Measurements from ENCODE around the gene ST8SIA2. TPM values are rescaled to one million over a fixed set of nuclear protein-coding genes. Genes with fewer than 3 reads are reported as not detected.

Gene ST8SIA2
- total and polyA plus RNA-seq, 2 experiments from 2014 or later, result 0.87 to 1.1 TPM

- WGBS (ENCODE audit: low lambda C conversion rate, missing lambda C conversion rate), result 87% methylated on average over 3 of the region's 3 CpGs
- H3K9me2 ChIP-seq (replicated peaks; ENCODE audit: insufficient read depth), result no peaks in the 10 kb centered on the region
- H3K4me1 ChIP-seq (ENCODE audit: insufficient read depth), result no peaks in the 10 kb centered on the region
- H3K4me3 ChIP-seq, result no peak overlapping the region
- H3K79me2 ChIP-seq, result no peaks in the 10 kb centered on the region
- no peak for TF ChIP-seq EZH2 (IDR thresholded peaks at IDR 0.05; ENCODE audit: borderline replicate concordance)
- no peaks in the 10 kb centered on the region for H4K20me1 ChIP-seq (ENCODE audit: insufficient read depth, poor library complexity, severe bottlenecking)
- no peak overlapping the region for H2AFZ ChIP-seq
- no peak overlapping the region for H3K4me2 ChIP-seq
- no peaks in the 10 kb centered on the region for H3K27me3 ChIP-seq
- no peaks in the 10 kb centered on the region for H3K36me3 ChIP-seq (replicated peaks; ENCODE audit: insufficient read depth, low read depth)
- no peak overlapping the region for H3K27ac ChIP-seq
- no peaks in the 10 kb centered on the region for H3K9me3 ChIP-seq (ENCODE audit: low read depth)
- DNase-seq (ENCODE audit: low spot score), result no peak
These were observed 38.4 kb upstream of the ST8SIA2 start for GRCh38 chr15:92355307-92355706.

- Histone ChIP-seq H3K36me3 (replicated peaks; ENCODE audit: insufficient read depth, low read depth) (no peaks in the 10 kb centered on the region), H3K27ac (no peak overlapping the region), H2AFZ (no peak overlapping the region), H4K20me1 (ENCODE audit: insufficient read depth, poor library complexity, severe bottlenecking) (no peaks in the 10 kb centered on the region), H3K79me2 (no peaks in the 10 kb centered on the region), H3K27me3 (no peaks in the 10 kb centered on the region), H3K9me3 (ENCODE audit: low read depth) (no peaks in the 10 kb centered on the region), H3K9me2 (replicated peaks; ENCODE audit: insufficient read depth) (no peaks in the 10 kb centered on the region), H3K4me1 (ENCODE audit: insufficient read depth) (peaks cover 21% of the 10 kb centered on the region), H3K4me2 (no peak overlapping the region), H3K4me3 (no peak overlapping the region)
- no peak for DNase-seq (ENCODE audit: low spot score)
- TF ChIP-seq EZH2phosphoT487 (IDR thresholded peaks at IDR 0.05; ENCODE audit: low read depth, severe bottlenecking, unreplicated experiment) (no peak), CTCF (IDR thresholded peaks at IDR 0.05; ENCODE audit: poor library complexity) (no peak), EZH2 (IDR thresholded peaks at IDR 0.05; ENCODE audit: borderline replicate concordance) (no peak)
- WGBS (ENCODE audit: low lambda C conversion rate, missing lambda C conversion rate), result 69% methylated on average over 10 of the region's 10 CpGs
These were observed 32.2 kb upstream of the ST8SIA2 start for GRCh38 chr15:92361321-92362000.

- H3K79me2 ChIP-seq, result no peaks in the 10 kb centered on the region
- no peak for DNase-seq (ENCODE audit: low spot score)
- no peaks in the 10 kb centered on the region for H3K9me3 ChIP-seq (ENCODE audit: low read depth)
- H2AFZ ChIP-seq, result no peak overlapping the region
- H4K20me1 ChIP-seq (ENCODE audit: insufficient read depth, poor library complexity, severe bottlenecking), result no peaks in the 10 kb centered on the region
- H3K36me3 ChIP-seq (replicated peaks; ENCODE audit: insufficient read depth, low read depth), result no peaks in the 10 kb centered on the region
- H3K4me1 ChIP-seq (ENCODE audit: insufficient read depth), result peaks cover 21% of the 10 kb centered on the region
- TF ChIP-seq EZH2 (IDR thresholded peaks at IDR 0.05; ENCODE audit: borderline replicate concordance), result no peak
- TF ChIP-seq EZH2phosphoT487 (IDR thresholded peaks at IDR 0.05; ENCODE audit: low read depth, severe bottlenecking, unreplicated experiment), result no peak
- no peak for TF ChIP-seq CTCF (IDR thresholded peaks at IDR 0.05; ENCODE audit: poor library complexity)
- H3K27me3 ChIP-seq, result no peaks in the 10 kb centered on the region
- H3K4me3 ChIP-seq, result no peak overlapping the region
- WGBS (ENCODE audit: low lambda C conversion rate, missing lambda C conversion rate), result 72% methylated on average over 3 of the region's 3 CpGs
- H3K4me2 ChIP-seq, result no peak overlapping the region
- no peaks in the 10 kb centered on the region for H3K9me2 ChIP-seq (replicated peaks; ENCODE audit: insufficient read depth)
- no peak overlapping the region for H3K27ac ChIP-seq
These were observed 31.7 kb upstream of the ST8SIA2 start for GRCh38 chr15:92362001-92362350.

- H3K4me2 ChIP-seq, result peak overlapping the region; percentile 55
- no peak overlapping the region for H3K4me3 ChIP-seq
- no peak overlapping the region for H2AFZ ChIP-seq
- H3K36me3 ChIP-seq (replicated peaks; ENCODE audit: insufficient read depth, low read depth), result no peaks in the 10 kb centered on the region
- H3K4me1 ChIP-seq (ENCODE audit: insufficient read depth), result peaks cover 21% of the 10 kb centered on the region
- peak overlapping the region; percentile 36 for H3K27ac ChIP-seq
- 30% methylated on average over 6 of the region's 6 CpGs for WGBS (ENCODE audit: low lambda C conversion rate, missing lambda C conversion rate)
- TF ChIP-seq EZH2 (IDR thresholded peaks at IDR 0.05; ENCODE audit: borderline replicate concordance) (no peak), EZH2phosphoT487 (IDR thresholded peaks at IDR 0.05; ENCODE audit: low read depth, severe bottlenecking, unreplicated experiment) (no peak), CTCF (IDR thresholded peaks at IDR 0.05; ENCODE audit: poor library complexity) (no peak)
- no peaks in the 10 kb centered on the region for H3K27me3 ChIP-seq
- H3K79me2 ChIP-seq, result no peaks in the 10 kb centered on the region
- H4K20me1 ChIP-seq (ENCODE audit: insufficient read depth, poor library complexity, severe bottlenecking), result no peaks in the 10 kb centered on the region
- H3K9me2 ChIP-seq (replicated peaks; ENCODE audit: insufficient read depth), result no peaks in the 10 kb centered on the region
- H3K9me3 ChIP-seq (ENCODE audit: low read depth), result no peaks in the 10 kb centered on the region
- peak; percentile 69 for DNase-seq (ENCODE audit: low spot score)
These were observed 28.6 kb upstream of the ST8SIA2 start for GRCh38 chr15:92365084-92365483.

Data from hepatocyte (in vitro differentiated cells).